RWPE1 (cell line): ENCODE data around the gene PPP6R2.

Source experiments
- CTCF ChIA-PET: fragments of 350-600 bp; sonication (Branson Sonifier 250); formaldehyde crosslinking; extraction: SDS; loops from one replicate; lab custom pipeline; 2021; lab: Yijun Ruan, JAX
- POLR2A ChIA-PET: fragments of 400-600 bp; formaldehyde crosslinking; extraction: SDS; loops from one replicate; lab custom pipeline; 2020; ENCODE audit warnings: antibody characterized with exemption; ENCODE audit not compliant: low non-redundant PET; lab: Yijun Ruan, JAX
- DNase-seq: peaks from one replicate; pipeline ENCODE4 v3.0.0; 2012; ENCODE audit warnings: low spot score
- H3K27ac ChIP-seq: fragments of 450-650 bp; 2 replicates; pipeline ENCODE4 v1.5.1; 2017
- TF ChIP-seq, protein P1 (sequence below): fragments of 450-650 bp; conservative IDR thresholded peaks from 2 replicates; pipeline ENCODE4 v1.5.1; 2017; ENCODE audit warnings: low read depth, mild to moderate bottlenecking

PPP6R2 gene

GRCh38 chr22:50308986-50309600 is 34.0 kb upstream of the PPP6R2 start:
- POLR2A ChIA-PET: no interaction called here
- TF ChIP-seq, protein P1, sequence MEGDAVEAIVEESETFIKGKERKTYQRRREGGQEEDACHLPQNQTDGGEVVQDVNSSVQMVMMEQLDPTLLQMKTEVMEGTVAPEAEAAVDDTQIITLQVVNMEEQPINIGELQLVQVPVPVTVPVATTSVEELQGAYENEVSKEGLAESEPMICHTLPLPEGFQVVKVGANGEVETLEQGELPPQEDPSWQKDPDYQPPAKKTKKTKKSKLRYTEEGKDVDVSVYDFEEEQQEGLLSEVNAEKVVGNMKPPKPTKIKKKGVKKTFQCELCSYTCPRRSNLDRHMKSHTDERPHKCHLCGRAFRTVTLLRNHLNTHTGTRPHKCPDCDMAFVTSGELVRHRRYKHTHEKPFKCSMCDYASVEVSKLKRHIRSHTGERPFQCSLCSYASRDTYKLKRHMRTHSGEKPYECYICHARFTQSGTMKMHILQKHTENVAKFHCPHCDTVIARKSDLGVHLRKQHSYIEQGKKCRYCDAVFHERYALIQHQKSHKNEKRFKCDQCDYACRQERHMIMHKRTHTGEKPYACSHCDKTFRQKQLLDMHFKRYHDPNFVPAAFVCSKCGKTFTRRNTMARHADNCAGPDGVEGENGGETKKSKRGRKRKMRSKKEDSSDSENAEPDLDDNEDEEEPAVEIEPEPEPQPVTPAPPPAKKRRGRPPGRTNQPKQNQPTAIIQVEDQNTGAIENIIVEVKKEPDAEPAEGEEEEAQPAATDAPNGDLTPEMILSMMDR: no peak
- DNase-seq: no peak
- CTCF ChIA-PET: no interaction called here
- peak overlapping the region; percentile 100 for H3K27ac ChIP-seq

- ChIA-PET CTCF (no interaction called here), POLR2A (no interaction called here)
- TF ChIP-seq, protein P1: no peak
- peak overlapping the region; percentile 100 for H3K27ac ChIP-seq
- no peak for DNase-seq
These were observed 33.5 kb upstream of the PPP6R2 start for GRCh38 chr22:50309601-50309991.

DNA sequence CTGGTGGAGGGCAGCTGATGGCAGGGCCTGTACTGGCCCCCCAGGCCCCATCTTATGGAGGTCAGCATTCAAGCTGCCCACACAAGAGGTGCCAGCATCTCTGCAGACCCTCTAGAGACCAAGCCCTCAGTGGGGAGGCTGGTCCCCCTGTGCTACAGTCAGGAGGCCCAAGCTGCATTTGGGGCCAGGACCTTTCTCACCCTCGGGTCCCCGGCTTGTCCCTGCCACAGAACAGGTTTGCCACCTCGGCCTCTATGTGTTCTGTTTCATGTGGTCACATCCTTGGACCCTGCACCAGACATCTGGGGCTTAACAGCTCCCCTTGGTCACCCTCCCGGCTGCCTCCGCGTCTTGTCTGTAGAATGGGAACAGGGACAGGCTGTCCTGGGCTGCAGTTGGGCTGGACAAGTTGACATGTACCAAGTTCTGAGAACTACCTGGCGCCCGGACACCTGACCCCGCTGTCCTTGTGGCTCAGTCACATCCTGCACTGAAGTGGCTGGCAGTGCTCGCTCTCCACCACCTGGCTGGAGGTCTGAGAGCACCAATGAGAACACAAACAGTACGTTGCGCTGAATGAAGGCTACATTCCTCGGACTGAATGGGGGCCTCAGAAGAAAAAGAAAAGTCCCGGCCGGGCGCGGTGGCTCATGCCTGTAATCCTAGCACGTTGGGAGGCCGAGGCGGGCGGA is 33.0 kb upstream of the PPP6R2 start:
- CTCF ChIA-PET: interaction anchor here (0.7 kb wide), 2 partner anchors 16 to 38 kb away, joined by 3 read pairs; partner anchors contain the start of gene DENND6B
- POLR2A ChIA-PET: no interaction called here
- TF ChIP-seq, protein P1: no peak
- peak overlapping the region; percentile 100 for H3K27ac ChIP-seq
- DNase-seq: no peak

DNA sequence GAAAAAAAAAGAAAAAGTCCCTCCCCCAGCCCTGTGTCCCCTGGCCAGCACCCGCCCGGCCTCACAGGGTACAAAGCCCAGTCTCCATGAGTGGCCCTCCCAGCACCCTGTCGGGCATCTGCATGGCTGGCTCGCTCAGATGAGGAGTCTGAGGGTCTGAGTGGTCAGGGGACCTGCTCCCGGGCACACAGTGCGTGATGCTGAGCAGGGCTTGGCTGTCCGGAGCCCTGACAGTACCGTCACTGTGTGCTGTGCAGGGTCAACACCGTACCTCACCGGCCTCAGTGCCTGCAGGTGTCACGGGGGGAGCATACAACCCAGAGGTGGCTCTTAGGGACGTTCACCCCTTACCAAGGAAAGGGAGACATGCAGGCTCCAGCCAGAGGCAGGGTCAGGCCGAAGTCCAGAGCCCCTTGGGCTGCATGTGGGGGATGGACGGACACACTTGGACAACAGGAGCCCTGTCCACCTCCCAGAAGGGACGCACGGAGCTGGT is 32.1 kb upstream of the PPP6R2 start:
- ChIA-PET POLR2A (no interaction called here), CTCF (interaction anchor here (0.7 kb wide), 1 partner anchor 39 kb away, joined by 3 read pairs; no protein-coding TSS in a partner anchor)
- TF ChIP-seq, protein P1: no peak
- peak overlapping the region; percentile 2; the same call in 1 of the 2 replicates for H3K27ac ChIP-seq
- DNase-seq: no peak

- ChIA-PET POLR2A (interaction anchor here (0.8 kb wide), 1 partner anchor 17 kb away, joined by 3 read pairs; no protein-coding TSS in a partner anchor), CTCF (interaction anchor here (0.9 kb wide), 1 partner anchor 36 kb away, joined by 4 read pairs; no protein-coding TSS in a partner anchor)
These were observed 31.3 kb upstream of the PPP6R2 start for GRCh38 chr22:50311606-50312351.

More at GRCh38 chr22:50311606-50312351, 31.3 kb upstream of the PPP6R2 start:
- peak overlapping the region; percentile 2; the same call in 1 of the 2 replicates for H3K27ac ChIP-seq
- DNase-seq: no peak
- TF ChIP-seq, protein P1: no peak
